Kidney tubule cell (primary cell): Measurements from ENCODE around the gene RBM26.
"Not testable (repeated sequence)": the region's sequence is repeated elsewhere in the genome, so short reads cannot be mapped to it uniquely, and the experiment has no call there.

Experiments
- DNase-seq: peaks from one replicate; pipeline ENCODE4 v3.0.0-alpha.2; 2018; ENCODE audit warnings: low spot score

RBM26 gene

DNA sequence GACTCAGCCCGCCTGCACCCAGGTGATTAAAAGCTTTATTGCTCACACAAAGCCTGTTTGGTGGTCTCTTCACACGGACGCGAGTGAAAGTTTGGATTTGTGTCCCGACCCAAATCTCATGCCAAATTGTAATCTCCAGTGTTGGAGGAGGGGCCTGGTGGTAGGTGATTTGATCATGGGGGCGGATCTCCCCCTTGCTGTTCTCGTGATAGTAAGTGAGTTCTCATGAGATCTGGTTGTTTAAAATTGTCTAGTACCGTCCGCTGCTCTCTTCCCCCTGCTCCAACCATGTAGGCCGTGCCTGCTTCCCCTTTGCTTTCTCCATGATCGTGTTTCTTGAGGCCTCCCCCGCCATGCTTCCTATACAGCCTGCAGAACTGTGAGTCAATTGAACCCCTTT is 126.3 kb downstream of the RBM26 start:
- not testable (repeated sequence) for DNase-seq

DNA sequence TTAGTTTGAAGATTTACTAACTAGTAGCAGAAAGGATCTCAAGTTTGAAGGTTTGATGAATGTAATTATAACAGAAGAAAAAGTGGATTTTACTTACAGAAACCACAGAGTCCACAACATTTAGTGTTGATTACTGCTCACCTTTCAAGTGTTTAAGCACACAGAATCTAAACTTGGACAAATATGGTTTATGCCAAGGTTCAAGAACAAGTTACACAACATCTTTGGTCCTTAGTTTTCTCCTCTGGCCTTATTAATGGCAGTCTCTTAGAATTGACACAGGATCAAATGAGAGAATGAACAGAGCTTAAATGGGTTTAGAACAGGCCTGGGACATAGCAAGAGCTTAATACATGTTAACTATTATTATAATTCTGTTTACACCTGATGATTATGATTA is 133.0 kb downstream of the RBM26 start:
- no peak for DNase-seq

DNA sequence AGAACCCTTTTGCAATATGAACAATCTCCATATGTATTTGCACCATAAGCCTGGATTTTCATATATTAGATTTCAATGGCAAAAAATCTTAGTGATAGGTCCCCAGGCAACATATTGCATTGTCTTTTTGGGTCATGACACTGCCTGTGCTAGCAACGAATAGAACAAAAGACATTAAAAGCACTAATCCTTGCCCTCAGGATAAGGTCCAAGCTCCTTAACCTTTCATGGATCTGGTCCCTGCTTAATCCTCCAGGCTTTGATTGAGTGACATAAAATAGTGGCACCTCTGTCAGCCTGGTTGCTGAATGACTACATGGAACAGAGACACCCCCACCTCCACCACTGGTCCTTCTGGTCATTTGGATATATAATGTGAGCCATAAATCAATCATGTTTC is 134.4 kb downstream of the RBM26 start:
- DNase-seq, result no peak

DNA sequence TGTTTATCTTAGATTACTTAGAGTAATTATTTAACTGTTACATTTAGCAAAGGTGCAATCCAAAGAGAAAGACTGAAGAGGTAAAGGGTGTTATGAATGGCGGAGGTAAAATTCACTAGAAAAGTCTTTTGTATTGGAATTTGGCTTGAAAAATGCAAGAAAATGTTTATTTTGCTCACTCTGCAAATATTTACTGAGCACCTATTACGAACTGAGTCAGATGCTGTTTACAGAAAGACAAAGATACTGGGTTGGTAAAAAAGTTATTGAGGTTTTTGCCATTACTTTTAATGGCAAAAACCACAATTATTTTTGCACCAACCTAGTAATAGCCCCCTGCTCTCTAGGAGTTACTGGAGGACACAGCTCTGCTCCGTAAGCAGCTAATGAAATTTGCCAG is 135.2 kb downstream of the RBM26 start:
- DNase-seq, result no peak
